Calu3 (cell line): ENCODE results near the gene SIGLEC6. TPM values are rescaled to one million over a fixed set of nuclear protein-coding genes. Genes with fewer than 3 reads are reported as not detected.

ENCODE experiments used
- BruUV-seq: library from RNA; stranded (reverse); fragments of 400-500 nt; replicated peaks from 2 replicates; lab custom pipeline; 2021; lab: Mats Ljungman, UMichigan
- CTCF ChIA-PET: fragments of 300-600 bp; sonication (Branson Sonifier 250); formaldehyde crosslinking; loops from one replicate; lab custom pipeline; 2022; ENCODE audit warnings: antibody characterized with exemption; lab: Charles Lee
- DNase-seq: peaks from one replicate; pipeline ENCODE4 v3.0.0; 2022
- H3K27ac Mint-ChIP-seq: one replicate; pipeline ENCODE4 v1.8.0; 2022; ENCODE audit warnings: mixed read lengths; ENCODE audit not compliant: unreplicated experiment
- H3K27me3 Mint-ChIP-seq: one replicate; pipeline ENCODE4 v1.8.0; 2022; ENCODE audit warnings: mixed read lengths; ENCODE audit not compliant: unreplicated experiment
- H3K36me3 Mint-ChIP-seq: one replicate; pipeline ENCODE4 v1.8.0; 2022; ENCODE audit warnings: mild to moderate bottlenecking, moderate library complexity, mixed read lengths; ENCODE audit not compliant: insufficient read depth, unreplicated experiment
- H3K4me1 Mint-ChIP-seq: one replicate; pipeline ENCODE4 v1.8.0; 2022; ENCODE audit warnings: mild to moderate bottlenecking, low read depth, mixed read lengths; ENCODE audit not compliant: unreplicated experiment
- H3K4me3 Mint-ChIP-seq: one replicate; pipeline ENCODE4 v1.8.0; 2022; ENCODE audit warnings: mild to moderate bottlenecking, low read depth, moderate library complexity, mixed read lengths; ENCODE audit not compliant: unreplicated experiment
- H3K9me3 Mint-ChIP-seq: one replicate; pipeline ENCODE4 v1.8.0; 2022; ENCODE audit warnings: low read depth, mixed read lengths; ENCODE audit not compliant: unreplicated experiment
- CTCF ChIP-seq: fragments of 200-600 bp; IDR thresholded peaks from one replicate; pipeline ENCODE4 v1.8.0; 2022; ENCODE audit warnings: antibody characterized with exemption; ENCODE audit not compliant: unreplicated experiment
- intact Hi-C: fragments of 100-400 bp; cut with micrococcal nuclease; formaldehyde crosslinking; loops from one replicate; pipeline ENCODE4 v1.10.0; 2022; ENCODE audit not compliant: unreplicated experiment
- total RNA-seq: library from RNA; stranded (reverse); gene quantifications from 2 replicates; pipeline ENCODE4 v1.2.3, GENCODE V29; 2022

SIGLEC6 gene
- total RNA-seq, 1 experiment from 2014 or later, result not detected

DNA sequence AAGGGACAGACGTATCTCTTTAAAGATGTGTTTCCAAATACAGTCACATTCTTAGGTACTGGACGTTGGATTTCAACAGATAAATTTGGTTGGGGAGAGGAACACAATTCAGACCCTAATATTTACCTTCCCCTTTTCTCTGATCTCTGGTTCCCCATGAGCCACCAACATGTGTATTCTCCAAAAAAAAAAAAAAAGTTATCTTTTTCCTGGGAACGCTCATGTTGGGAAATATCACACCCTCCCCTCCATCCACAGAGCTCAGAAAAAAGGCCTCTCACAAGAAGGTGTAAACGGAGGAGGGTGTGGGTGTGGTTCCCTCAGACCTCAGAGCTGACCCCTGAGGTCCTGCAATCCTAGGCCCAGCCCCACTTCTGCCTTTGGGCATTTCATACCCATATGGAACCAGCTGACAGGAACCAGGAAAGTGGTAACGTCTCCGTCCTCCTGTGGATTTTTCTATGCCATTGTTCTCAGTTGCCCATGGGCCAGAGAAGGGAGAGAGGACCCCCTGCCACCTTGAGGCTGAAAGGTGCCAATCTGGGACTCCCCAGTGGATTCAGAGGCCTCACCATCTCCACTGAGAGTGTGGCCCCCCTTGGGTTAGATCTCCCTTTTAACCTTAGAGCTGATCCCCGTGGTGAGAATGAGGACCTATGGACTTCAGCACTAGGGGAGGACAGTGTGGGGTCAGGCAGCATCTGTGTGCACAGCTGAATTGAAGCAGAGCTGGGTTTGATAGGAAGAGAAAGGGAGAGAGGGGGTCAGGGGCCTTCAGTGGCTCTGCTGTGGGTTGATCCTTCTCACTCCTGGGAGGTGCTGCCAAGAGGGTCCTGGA, 21.4 kb downstream of the SIGLEC6 start:
- CTCF ChIA-PET, result no interaction called here
- no peak for DNase-seq
- H3K9me3 Mint-ChIP-seq, result no peaks in the 10 kb centered on the region
- no peak overlapping the region for H3K27ac Mint-ChIP-seq
- intact Hi-C loops, result no loop called here
- no peak for TF ChIP-seq CTCF
- H3K36me3 Mint-ChIP-seq, result no peaks in the 10 kb centered on the region
- H3K27me3 Mint-ChIP-seq, result peaks cover 16% of the 10 kb centered on the region
- no peak overlapping the region for H3K4me3 Mint-ChIP-seq
- no peaks in the 10 kb centered on the region for H3K4me1 Mint-ChIP-seq
- no TSS peak for BruUV-seq

GRCh38 chr19:51508059-51508733, 23.3 kb downstream of the SIGLEC6 start:
- H3K27ac Mint-ChIP-seq, result no peak overlapping the region

GRCh38 chr19:51507640-51508058, 23.8 kb downstream of the SIGLEC6 start:
- Mint-ChIP-seq H3K4me3 (no peak overlapping the region), H3K27ac (no peak overlapping the region), H3K27me3 (peaks cover 39% of the 10 kb centered on the region), H3K36me3 (no peaks in the 10 kb centered on the region), H3K4me1 (no peaks in the 10 kb centered on the region), H3K9me3 (peaks cover 3% of the 10 kb centered on the region)
- TF ChIP-seq CTCF, result no peak
- DNase-seq, result no peak
- CTCF ChIA-PET, result interaction anchor here (0.5 kb wide), 1 partner anchor 12 kb away, joined by 7 read pairs; no protein-coding TSS in a partner anchor
- no TSS peak for BruUV-seq
- intact Hi-C loops, result no loop called here

More at GRCh38 chr19:51508059-51508733, 23.3 kb downstream of the SIGLEC6 start:
- Mint-ChIP-seq H3K4me1 (no peaks in the 10 kb centered on the region), H3K4me3 (no peak overlapping the region), H3K36me3 (no peaks in the 10 kb centered on the region), H3K27me3 (peaks cover 34% of the 10 kb centered on the region), H3K9me3 (peaks cover 3% of the 10 kb centered on the region)
- intact Hi-C loops, result no loop called here
- DNase-seq, result no peak
- TF ChIP-seq CTCF, result no peak
- BruUV-seq, result no TSS peak
- CTCF ChIA-PET, result interaction anchor here (0.6 kb wide), 1 partner anchor 234 kb away, joined by 6 read pairs; no protein-coding TSS in a partner anchor

DNA sequence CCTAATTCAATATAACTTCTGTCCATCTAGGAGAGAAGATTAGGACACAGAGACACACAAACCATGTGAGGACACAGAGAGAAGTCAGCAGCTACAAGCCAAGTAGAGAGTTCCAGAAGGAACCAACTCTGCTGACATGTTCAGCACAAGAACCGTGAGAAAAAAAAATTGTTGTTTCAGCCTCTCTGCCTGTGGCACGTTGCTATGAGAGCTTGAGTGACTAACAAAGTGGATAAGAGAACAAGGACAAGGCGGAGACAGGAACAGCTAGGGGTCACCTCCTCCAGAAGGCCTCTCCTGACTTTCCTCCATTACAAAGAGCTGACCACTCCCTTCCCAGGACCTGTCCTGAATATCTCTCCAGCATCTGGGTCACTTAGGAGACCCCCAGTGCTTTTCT, 24.3 kb downstream of the SIGLEC6 start:
- CTCF ChIA-PET, result interaction anchor here (0.5 kb wide), 1 partner anchor 12 kb away, joined by 7 read pairs; no protein-coding TSS in a partner anchor
- Mint-ChIP-seq H3K9me3 (peaks cover 3% of the 10 kb centered on the region), H3K27me3 (peaks cover 39% of the 10 kb centered on the region), H3K4me1 (no peaks in the 10 kb centered on the region), H3K36me3 (no peaks in the 10 kb centered on the region), H3K27ac (no peak overlapping the region), H3K4me3 (no peak overlapping the region)
- intact Hi-C loops, result no loop called here
- BruUV-seq, result no TSS peak
- TF ChIP-seq CTCF, result no peak
- DNase-seq, result no peak
